MM.1S (cell line): ENCODE results near the gene RSRC1.

Source experiments
- CTCF ChIP-seq: fragments of 300-600 bp; sonication (generic); IDR thresholded peaks from 2 replicates; pipeline ENCODE4 v1.5.1; 2016; ENCODE audit warnings: antibody characterized with exemption, low read length, mixed read lengths
- EZH2 ChIP-seq: fragments of 300-600 bp; sonication (generic); optimal IDR thresholded peaks from 2 replicates; pipeline ENCODE3; 2017; ENCODE audit warnings: low read depth, mild to moderate bottlenecking, antibody characterized with exemption, low read length, mixed read lengths
- EZH2phosphoT487 ChIP-seq: fragments of 300-600 bp; sonication (generic); IDR thresholded peaks from 2 replicates; pipeline ENCODE4 v1.6.1; 2018; ENCODE audit warnings: antibody characterized with exemption, low read length

- TF ChIP-seq CTCF (no peak), EZH2 (no peak), EZH2phosphoT487 (no peak)
Measured at GRCh38 chr3:158509891-158510290, 400.0 kb downstream of the RSRC1 start.
